GM23338 (cell line): ENCODE data around the gene CCDC150. TPM values are rescaled to one million over a fixed set of nuclear protein-coding genes. Genes with fewer than 3 reads are reported as not detected.

Source experiments
- ATAC-seq: fragments of 200-7000 bp; cut with Tn5 transposase; 3 replicates; pipeline ENCODE4 v1.9.1; 2020
- DNase-seq: peaks from one replicate; pipeline ENCODE4 v3.0.0-alpha.2; 2015; ENCODE audit warnings: low spot score
- H2AFZ ChIP-seq: fragments of 200-600 bp; sonication (generic); 2 replicates; pipeline ENCODE4 v1.8.0; 2016; ENCODE audit warnings: antibody characterized with exemption, mild to moderate bottlenecking, moderate library complexity
- H3F3A ChIP-seq: fragments of 200-600 bp; sonication (generic); replicated peaks from 2 replicates; pipeline ENCODE4 v1.8.0; 2017; ENCODE audit warnings: antibody characterized with exemption, mixed run types, low read depth
- H3K27ac ChIP-seq: fragments of 200-600 bp; sonication (generic); 2 replicates; pipeline ENCODE4 v1.6.1; 2016; ENCODE audit warnings: low read depth
- H3K27me3 ChIP-seq: fragments of 200-600 bp; sonication (generic); 2 replicates; pipeline ENCODE4 v1.8.0; 2016; ENCODE audit warnings: mild to moderate bottlenecking, mixed run types, moderate library complexity; ENCODE audit not compliant: insufficient read depth
- H3K36me3 ChIP-seq: fragments of 200-600 bp; sonication (generic); 2 replicates; pipeline ENCODE4 v1.8.0; 2016; ENCODE audit warnings: mild to moderate bottlenecking; ENCODE audit not compliant: insufficient read depth
- H3K4me1 ChIP-seq: fragments of 200-600 bp; sonication (generic); 2 replicates; pipeline ENCODE4 v1.8.0; 2016; ENCODE audit warnings: mild to moderate bottlenecking, moderate library complexity; ENCODE audit not compliant: insufficient read depth
- H3K4me2 ChIP-seq: fragments of 200-600 bp; sonication (generic); 2 replicates; pipeline ENCODE4 v1.7.1; 2017; ENCODE audit warnings: mixed run types
- H3K4me3 ChIP-seq: fragments of 200-600 bp; sonication (generic); 2 replicates; pipeline ENCODE4 v1.6.1; 2016; ENCODE audit warnings: mixed run types
- H3K79me2 ChIP-seq: fragments of 200-600 bp; sonication (generic); replicated peaks from 2 replicates; pipeline ENCODE4 v1.8.0; 2017; ENCODE audit warnings: mild to moderate bottlenecking; ENCODE audit not compliant: insufficient read depth
- H3K9me2 ChIP-seq: fragments of 200-600 bp; sonication (generic); 2 replicates; pipeline ENCODE4 v1.8.0; 2017; ENCODE audit not compliant: insufficient read depth
- H4K20me1 ChIP-seq: fragments of 200-600 bp; sonication (generic); replicated peaks from 2 replicates; pipeline ENCODE4 v1.8.0; 2017; ENCODE audit warnings: mild to moderate bottlenecking; ENCODE audit not compliant: insufficient read depth
- H3K27ac Mint-ChIP-seq: 2 replicates; pipeline ENCODE4 v1.8.0; 2020; ENCODE audit warnings: inconsistent platforms, mild to moderate bottlenecking, moderate library complexity, mixed read lengths
- H3K27me3 Mint-ChIP-seq: 3 replicates; pipeline ENCODE4 v1.8.0; 2022; ENCODE audit warnings: low read depth, mild to moderate bottlenecking, moderate library complexity, mixed read lengths, inconsistent platforms; ENCODE audit not compliant: insufficient read depth, poor library complexity
- H3K36me3 Mint-ChIP-seq: 3 replicates; pipeline ENCODE4 v1.8.0; 2021; ENCODE audit warnings: low read depth, mild to moderate bottlenecking, inconsistent platforms, moderate library complexity, mixed read lengths
- H3K4me1 Mint-ChIP-seq: 3 replicates; pipeline ENCODE4 v1.8.0; 2020; ENCODE audit warnings: mild to moderate bottlenecking, inconsistent platforms, mixed read lengths
- H3K4me3 Mint-ChIP-seq: 3 replicates; pipeline ENCODE4 v1.8.0; 2021; ENCODE audit warnings: moderate library complexity, mild to moderate bottlenecking, inconsistent platforms, mixed read lengths
- H3K9me3 Mint-ChIP-seq: 3 replicates; pipeline ENCODE4 v1.8.0; 2020; ENCODE audit warnings: moderate library complexity, mild to moderate bottlenecking, inconsistent platforms, mixed read lengths
- CREB1 ChIP-seq: fragments of 250-450 bp; sonication (Bioruptor Pico); IDR thresholded peaks from 2 replicates; pipeline ENCODE4 v1.5.0; 2020; ENCODE audit warnings: low read depth, mild to moderate bottlenecking, moderate library complexity
- EZH2 ChIP-seq: fragments of 200-600 bp; sonication (generic); IDR thresholded peaks from one replicate; pipeline ENCODE4 v1.8.0; 2017; ENCODE audit warnings: antibody characterized with exemption, mild to moderate bottlenecking, low read depth; ENCODE audit not compliant: unreplicated experiment
- EZH2phosphoT487 ChIP-seq: fragments of 200-600 bp; sonication (generic); IDR thresholded peaks from one replicate; pipeline ENCODE4 v1.8.1; 2018; ENCODE audit warnings: antibody characterized with exemption; ENCODE audit not compliant: unreplicated experiment
- JUNB ChIP-seq: IDR thresholded peaks from one replicate; pipeline ENCODE4 v1.6.1; 2016; ENCODE audit warnings: antibody characterized with exemption; ENCODE audit not compliant: unreplicated experiment
- NANOG ChIP-seq: IDR thresholded peaks from 2 replicates; pipeline ENCODE4 v1.6.1; 2016; ENCODE audit warnings: antibody characterized with exemption, borderline replicate concordance
- POLR2AphosphoS5 ChIP-seq: IDR thresholded peaks from 2 replicates; pipeline ENCODE4 v1.6.1; 2016; ENCODE audit warnings: antibody characterized with exemption, low read depth
- STAT1 ChIP-seq: IDR thresholded peaks from one replicate; pipeline ENCODE4 v1.6.1; 2016; ENCODE audit warnings: antibody characterized with exemption; ENCODE audit not compliant: unreplicated experiment
- ZNF114 ChIP-seq: fragments of 250-450 bp; sonication (Bioruptor Pico); IDR thresholded peaks from 2 replicates; pipeline ENCODE4 v1.5.0; 2020; ENCODE audit warnings: mild to moderate bottlenecking, moderate library complexity
- ZNF331 ChIP-seq: fragments of 250-450 bp; sonication (Bioruptor Pico); IDR thresholded peaks from 2 replicates; pipeline ENCODE4 v1.5.0; 2020; ENCODE audit warnings: low read depth, mild to moderate bottlenecking, moderate library complexity
- polyA plus RNA-seq: library from polyadenylated mRNA; unstranded; fragments of >200 nt; fragmentation: Nextera tagmentation; extraction: Ambion mirVana; gene quantifications from 2 replicates; pipeline ENCODE4 v1.2.1, GENCODE V29; 2016
- total RNA-seq: library from RNA; depleted of rRNA; stranded (reverse); fragments of >200 nt; shearing (Covaris generic); gene quantifications from 2 replicates; pipeline ENCODE4 v1.2.3, GENCODE V29; 2014
- TF ChIP-seq, protein P1 (sequence below): IDR thresholded peaks from 2 replicates; pipeline ENCODE4 v1.6.1; 2016; ENCODE audit warnings: antibody characterized with exemption
- TF ChIP-seq, protein P2 (sequence below): IDR thresholded peaks from one replicate; pipeline ENCODE4 v1.6.1; 2018; ENCODE audit warnings: antibody characterized with exemption; ENCODE audit not compliant: unreplicated experiment
- TF ChIP-seq, protein P3 (sequence below), 2 experiments: fragments of 200-600 bp in 1 of 2; sonication (generic) in 1 of 2; conservative IDR thresholded peaks; 2 replicates each; pipeline versions ENCODE4 v1.5.1 to v1.6.1; 2016 to 2017; ENCODE audit warnings: antibody characterized with exemption in 2 of 2, low read depth in 2 of 2, mild to moderate bottlenecking in 2 of 2, moderate library complexity in 1 of 2
- TF ChIP-seq, protein P4 (sequence below): fragments of 250-450 bp; sonication (Bioruptor Pico); IDR thresholded peaks from 2 replicates; pipeline ENCODE4 v1.5.0; 2020; ENCODE audit warnings: mild to moderate bottlenecking, moderate library complexity

Gene CCDC150
- total and polyA plus RNA-seq, 2 experiments from 2014 or later, result 56.3 to 68.3 TPM

DNA sequence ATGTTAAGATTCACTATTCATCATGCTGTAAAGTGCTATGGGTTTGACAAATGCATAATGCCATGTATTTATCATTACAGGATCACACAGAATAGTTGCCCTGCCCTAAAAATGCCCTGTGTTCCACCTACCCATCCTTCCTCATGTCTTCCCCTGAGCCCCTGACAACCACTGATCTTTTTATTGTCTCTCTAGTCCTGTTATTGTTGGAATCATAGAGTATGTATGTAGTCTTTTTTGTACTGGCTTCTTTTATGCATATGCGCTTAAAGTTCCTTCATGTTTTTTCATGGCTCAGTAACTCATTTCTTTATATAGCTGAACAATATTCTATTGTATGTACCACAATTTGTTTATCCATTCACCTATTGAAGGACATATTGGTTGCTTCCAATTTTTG lies 20.3 kb downstream of the CCDC150 start:
- Histone ChIP-seq H2AFZ (no peak overlapping the region), H3K36me3 (peaks cover 12% of the 10 kb centered on the region; the same call in 1 of the 2 replicates), H3K4me2 (no peak overlapping the region), H3K4me1 (no peaks in the 10 kb centered on the region), H3K4me3 (no peak overlapping the region), H3K9me2 (no peaks in the 10 kb centered on the region), H3K27me3 (no peaks in the 10 kb centered on the region), H4K20me1 (peaks cover 7% of the 10 kb centered on the region; the same call in 1 of the 2 replicates), H3F3A (no peaks in the 10 kb centered on the region), H3K27ac (no peak overlapping the region), H3K79me2 (peaks cover 22% of the 10 kb centered on the region)
- ATAC-seq (no peak), DNase-seq (no peak)
- no peaks in the 10 kb centered on the region for H3K27me3 Mint-ChIP-seq
- H3K4me1 Mint-ChIP-seq, result no peaks in the 10 kb centered on the region; the same call in 2 of the 3 replicates
- peaks cover 42% of the 10 kb centered on the region for H3K36me3 Mint-ChIP-seq
- H3K4me3 Mint-ChIP-seq, result no peak overlapping the region
- 0 out of 3 replicates have a peak, but pooled peaks cover under 1% of the 10 kb centered on the region for H3K9me3 Mint-ChIP-seq
- no peak overlapping the region for H3K27ac Mint-ChIP-seq
- TF ChIP-seq CREB1 (CRISPR knock-in tag) (no peak), NANOG (no peak), ZNF114 (CRISPR knock-in tag) (no peak), JUNB (no peak), EZH2 (no peak), ZNF331 (CRISPR knock-in tag) (no peak), POLR2AphosphoS5 (no peak), STAT1 (no peak), EZH2phosphoT487 (no peak)
- TF ChIP-seq, protein P1, sequence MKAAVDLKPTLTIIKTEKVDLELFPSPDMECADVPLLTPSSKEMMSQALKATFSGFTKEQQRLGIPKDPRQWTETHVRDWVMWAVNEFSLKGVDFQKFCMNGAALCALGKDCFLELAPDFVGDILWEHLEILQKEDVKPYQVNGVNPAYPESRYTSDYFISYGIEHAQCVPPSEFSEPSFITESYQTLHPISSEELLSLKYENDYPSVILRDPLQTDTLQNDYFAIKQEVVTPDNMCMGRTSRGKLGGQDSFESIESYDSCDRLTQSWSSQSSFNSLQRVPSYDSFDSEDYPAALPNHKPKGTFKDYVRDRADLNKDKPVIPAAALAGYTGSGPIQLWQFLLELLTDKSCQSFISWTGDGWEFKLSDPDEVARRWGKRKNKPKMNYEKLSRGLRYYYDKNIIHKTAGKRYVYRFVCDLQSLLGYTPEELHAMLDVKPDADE, result no peak
- TF ChIP-seq, protein P2, sequence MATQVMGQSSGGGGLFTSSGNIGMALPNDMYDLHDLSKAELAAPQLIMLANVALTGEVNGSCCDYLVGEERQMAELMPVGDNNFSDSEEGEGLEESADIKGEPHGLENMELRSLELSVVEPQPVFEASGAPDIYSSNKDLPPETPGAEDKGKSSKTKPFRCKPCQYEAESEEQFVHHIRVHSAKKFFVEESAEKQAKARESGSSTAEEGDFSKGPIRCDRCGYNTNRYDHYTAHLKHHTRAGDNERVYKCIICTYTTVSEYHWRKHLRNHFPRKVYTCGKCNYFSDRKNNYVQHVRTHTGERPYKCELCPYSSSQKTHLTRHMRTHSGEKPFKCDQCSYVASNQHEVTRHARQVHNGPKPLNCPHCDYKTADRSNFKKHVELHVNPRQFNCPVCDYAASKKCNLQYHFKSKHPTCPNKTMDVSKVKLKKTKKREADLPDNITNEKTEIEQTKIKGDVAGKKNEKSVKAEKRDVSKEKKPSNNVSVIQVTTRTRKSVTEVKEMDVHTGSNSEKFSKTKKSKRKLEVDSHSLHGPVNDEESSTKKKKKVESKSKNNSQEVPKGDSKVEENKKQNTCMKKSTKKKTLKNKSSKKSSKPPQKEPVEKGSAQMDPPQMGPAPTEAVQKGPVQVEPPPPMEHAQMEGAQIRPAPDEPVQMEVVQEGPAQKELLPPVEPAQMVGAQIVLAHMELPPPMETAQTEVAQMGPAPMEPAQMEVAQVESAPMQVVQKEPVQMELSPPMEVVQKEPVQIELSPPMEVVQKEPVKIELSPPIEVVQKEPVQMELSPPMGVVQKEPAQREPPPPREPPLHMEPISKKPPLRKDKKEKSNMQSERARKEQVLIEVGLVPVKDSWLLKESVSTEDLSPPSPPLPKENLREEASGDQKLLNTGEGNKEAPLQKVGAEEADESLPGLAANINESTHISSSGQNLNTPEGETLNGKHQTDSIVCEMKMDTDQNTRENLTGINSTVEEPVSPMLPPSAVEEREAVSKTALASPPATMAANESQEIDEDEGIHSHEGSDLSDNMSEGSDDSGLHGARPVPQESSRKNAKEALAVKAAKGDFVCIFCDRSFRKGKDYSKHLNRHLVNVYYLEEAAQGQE, result no peak
- TF ChIP-seq, protein P3, sequence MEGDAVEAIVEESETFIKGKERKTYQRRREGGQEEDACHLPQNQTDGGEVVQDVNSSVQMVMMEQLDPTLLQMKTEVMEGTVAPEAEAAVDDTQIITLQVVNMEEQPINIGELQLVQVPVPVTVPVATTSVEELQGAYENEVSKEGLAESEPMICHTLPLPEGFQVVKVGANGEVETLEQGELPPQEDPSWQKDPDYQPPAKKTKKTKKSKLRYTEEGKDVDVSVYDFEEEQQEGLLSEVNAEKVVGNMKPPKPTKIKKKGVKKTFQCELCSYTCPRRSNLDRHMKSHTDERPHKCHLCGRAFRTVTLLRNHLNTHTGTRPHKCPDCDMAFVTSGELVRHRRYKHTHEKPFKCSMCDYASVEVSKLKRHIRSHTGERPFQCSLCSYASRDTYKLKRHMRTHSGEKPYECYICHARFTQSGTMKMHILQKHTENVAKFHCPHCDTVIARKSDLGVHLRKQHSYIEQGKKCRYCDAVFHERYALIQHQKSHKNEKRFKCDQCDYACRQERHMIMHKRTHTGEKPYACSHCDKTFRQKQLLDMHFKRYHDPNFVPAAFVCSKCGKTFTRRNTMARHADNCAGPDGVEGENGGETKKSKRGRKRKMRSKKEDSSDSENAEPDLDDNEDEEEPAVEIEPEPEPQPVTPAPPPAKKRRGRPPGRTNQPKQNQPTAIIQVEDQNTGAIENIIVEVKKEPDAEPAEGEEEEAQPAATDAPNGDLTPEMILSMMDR (conservative IDR thresholded peaks at IDR 0.05; ENCODE audit: low read depth in 2 of 2), result no peak
- TF ChIP-seq, protein P4, sequence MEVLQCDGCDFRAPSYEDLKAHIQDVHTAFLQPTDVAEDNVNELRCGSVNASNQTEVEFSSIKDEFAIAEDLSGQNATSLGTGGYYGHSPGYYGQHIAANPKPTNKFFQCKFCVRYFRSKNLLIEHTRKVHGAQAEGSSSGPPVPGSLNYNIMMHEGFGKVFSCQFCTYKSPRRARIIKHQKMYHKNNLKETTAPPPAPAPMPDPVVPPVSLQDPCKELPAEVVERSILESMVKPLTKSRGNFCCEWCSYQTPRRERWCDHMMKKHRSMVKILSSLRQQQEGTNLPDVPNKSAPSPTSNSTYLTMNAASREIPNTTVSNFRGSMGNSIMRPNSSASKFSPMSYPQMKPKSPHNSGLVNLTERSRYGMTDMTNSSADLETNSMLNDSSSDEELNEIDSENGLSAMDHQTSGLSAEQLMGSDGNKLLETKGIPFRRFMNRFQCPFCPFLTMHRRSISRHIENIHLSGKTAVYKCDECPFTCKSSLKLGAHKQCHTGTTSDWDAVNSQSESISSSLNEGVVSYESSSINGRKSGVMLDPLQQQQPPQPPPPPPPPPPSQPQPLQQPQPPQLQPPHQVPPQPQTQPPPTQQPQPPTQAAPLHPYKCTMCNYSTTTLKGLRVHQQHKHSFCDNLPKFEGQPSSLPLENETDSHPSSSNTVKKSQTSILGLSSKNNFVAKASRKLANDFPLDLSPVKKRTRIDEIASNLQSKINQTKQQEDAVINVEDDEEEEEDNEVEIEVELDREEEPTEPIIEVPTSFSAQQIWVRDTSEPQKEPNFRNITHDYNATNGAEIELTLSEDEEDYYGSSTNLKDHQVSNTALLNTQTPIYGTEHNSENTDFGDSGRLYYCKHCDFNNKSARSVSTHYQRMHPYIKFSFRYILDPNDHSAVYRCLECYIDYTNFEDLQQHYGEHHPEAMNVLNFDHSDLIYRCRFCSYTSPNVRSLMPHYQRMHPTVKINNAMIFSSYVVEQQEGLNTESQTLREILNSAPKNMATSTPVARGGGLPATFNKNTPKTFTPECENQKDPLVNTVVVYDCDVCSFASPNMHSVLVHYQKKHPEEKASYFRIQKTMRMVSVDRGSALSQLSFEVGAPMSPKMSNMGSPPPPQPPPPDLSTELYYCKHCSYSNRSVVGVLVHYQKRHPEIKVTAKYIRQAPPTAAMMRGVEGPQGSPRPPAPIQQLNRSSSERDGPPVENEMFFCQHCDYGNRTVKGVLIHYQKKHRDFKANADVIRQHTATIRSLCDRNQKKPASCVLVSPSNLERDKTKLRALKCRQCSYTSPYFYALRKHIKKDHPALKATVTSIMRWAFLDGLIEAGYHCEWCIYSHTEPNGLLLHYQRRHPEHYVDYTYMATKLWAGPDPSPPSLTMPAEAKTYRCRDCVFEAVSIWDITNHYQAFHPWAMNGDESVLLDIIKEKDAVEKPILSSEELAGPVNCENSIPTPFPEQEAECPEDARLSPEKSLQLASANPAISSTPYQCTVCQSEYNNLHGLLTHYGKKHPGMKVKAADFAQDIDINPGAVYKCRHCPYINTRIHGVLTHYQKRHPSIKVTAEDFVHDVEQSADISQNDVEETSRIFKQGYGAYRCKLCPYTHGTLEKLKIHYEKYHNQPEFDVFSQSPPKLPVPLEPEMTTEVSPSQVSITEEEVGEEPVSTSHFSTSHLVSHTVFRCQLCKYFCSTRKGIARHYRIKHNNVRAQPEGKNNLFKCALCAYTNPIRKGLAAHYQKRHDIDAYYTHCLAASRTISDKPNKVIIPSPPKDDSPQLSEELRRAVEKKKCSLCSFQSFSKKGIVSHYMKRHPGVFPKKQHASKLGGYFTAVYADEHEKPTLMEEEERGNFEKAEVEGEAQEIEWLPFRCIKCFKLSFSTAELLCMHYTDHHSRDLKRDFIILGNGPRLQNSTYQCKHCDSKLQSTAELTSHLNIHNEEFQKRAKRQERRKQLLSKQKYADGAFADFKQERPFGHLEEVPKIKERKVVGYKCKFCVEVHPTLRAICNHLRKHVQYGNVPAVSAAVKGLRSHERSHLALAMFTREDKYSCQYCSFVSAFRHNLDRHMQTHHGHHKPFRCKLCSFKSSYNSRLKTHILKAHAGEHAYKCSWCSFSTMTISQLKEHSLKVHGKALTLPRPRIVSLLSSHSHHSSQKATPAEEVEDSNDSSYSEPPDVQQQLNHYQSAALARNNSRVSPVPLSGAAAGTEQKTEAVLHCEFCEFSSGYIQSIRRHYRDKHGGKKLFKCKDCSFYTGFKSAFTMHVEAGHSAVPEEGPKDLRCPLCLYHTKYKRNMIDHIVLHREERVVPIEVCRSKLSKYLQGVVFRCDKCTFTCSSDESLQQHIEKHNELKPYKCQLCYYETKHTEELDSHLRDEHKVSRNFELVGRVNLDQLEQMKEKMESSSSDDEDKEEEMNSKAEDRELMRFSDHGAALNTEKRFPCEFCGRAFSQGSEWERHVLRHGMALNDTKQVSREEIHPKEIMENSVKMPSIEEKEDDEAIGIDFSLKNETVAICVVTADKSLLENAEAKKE (CRISPR knock-in tag), result no peak
